Cardiac fibroblast (primary cell): ENCODE data around the gene ACAD9.
"Not testable (repeated sequence)": the region's sequence is repeated elsewhere in the genome, so short reads cannot be mapped to it uniquely, and the experiment has no call there.

Experiments used
- DNase-seq, 2 donors: peaks; one replicate each; pipeline versions ENCODE4 v3.0.0 to v3.0.0-alpha.2; 2010; ENCODE audit warnings: low read depth in 2 of 2
- H3K4me3 ChIP-seq, 2 donors: replicated peaks in 1 of 2; 1 replicate in 1 of 2; 2 replicates in 1 of 2; pipeline ENCODE4 v1.5.1; 2011; ENCODE audit warnings: low read depth in 2 of 2, low read length in 2 of 2, mild to moderate bottlenecking in 2 of 2, moderate library complexity in 1 of 2
- CTCF ChIP-seq: IDR thresholded peaks from one replicate; pipeline ENCODE4 v1.5.1; 2011; ENCODE audit warnings: low read depth, mild to moderate bottlenecking, low read length, inconsistent platforms

The ACAD9 gene

GRCh38 chr3:128861491-128861890 is 17.9 kb upstream of the ACAD9 start:
- TF ChIP-seq CTCF: no peak

GRCh38 chr3:128863560-128863959 is 15.9 kb upstream of the ACAD9 start:
- H3K4me3 ChIP-seq: no peak overlapping the region
- no peak for DNase-seq
- TF ChIP-seq CTCF: peak; percentile 27

More at GRCh38 chr3:128861491-128861890, 17.9 kb upstream of the ACAD9 start:
- no peak for DNase-seq
- no peak overlapping the region for H3K4me3 ChIP-seq

GRCh38 chr3:128864351-128864811 is 15.0 kb upstream of the ACAD9 start:
- no peak for TF ChIP-seq CTCF
- no peak for DNase-seq
- H3K4me3 ChIP-seq: no peak overlapping the region

GRCh38 chr3:128864849-128865804 is 14.3 kb upstream of the ACAD9 start:
- H3K4me3 ChIP-seq: not testable (repeated sequence)

GRCh38 chr3:128867200-128868125 is 12.0 kb upstream of the ACAD9 start:
- no peak overlapping the region for H3K4me3 ChIP-seq
- TF ChIP-seq CTCF: no peak
- no peak for DNase-seq

More at GRCh38 chr3:128864849-128865804, 14.3 kb upstream of the ACAD9 start:
- DNase-seq: peak; percentile 44 to 47

- H3K4me3 ChIP-seq: no peak overlapping the region
- no peak for DNase-seq
- no peak for TF ChIP-seq CTCF
These were observed 9.1 kb upstream of the ACAD9 start for GRCh38 chr3:128870347-128870746.

- no peak for TF ChIP-seq CTCF
- no peak overlapping the region for H3K4me3 ChIP-seq
- DNase-seq: no peak
These were observed 7.1 kb upstream of the ACAD9 start for GRCh38 chr3:128872282-128872681.
